GM12864 (cell line): Measurements from ENCODE around the gene MTM1.

Source experiments
- DNase-seq: peaks from one replicate; pipeline ENCODE4 v3.0.0-alpha.2; 2011; ENCODE audit warnings: low read depth
- H3K4me3 ChIP-seq: 2 replicates; pipeline ENCODE4 v1.5.1; 2011; ENCODE audit warnings: mild to moderate bottlenecking, low read depth, low read length, control low read depth
- CTCF ChIP-seq: IDR thresholded peaks from 2 replicates; pipeline ENCODE4 v1.5.1; 2011; ENCODE audit warnings: low read depth, mild to moderate bottlenecking, moderate library complexity, low read length, control low read depth, inconsistent platforms; ENCODE audit errors: missing control alignments

The MTM1 gene

GRCh38 chrX:150602296-150602695 lies 33.9 kb downstream of the MTM1 start:
- no peak for DNase-seq
- no peak overlapping the region for H3K4me3 ChIP-seq
- TF ChIP-seq CTCF, result no peak

- H3K4me3 ChIP-seq, result no peak overlapping the region
- DNase-seq, result no peak
- no peak for TF ChIP-seq CTCF
These were observed 34.3 kb downstream of the MTM1 start for GRCh38 chrX:150602743-150603142.

- no peak for TF ChIP-seq CTCF
- no peak for DNase-seq
- H3K4me3 ChIP-seq, result no peak overlapping the region
These were observed 37.2 kb downstream of the MTM1 start for GRCh38 chrX:150605603-150606002.

- no peak for DNase-seq
- no peak for TF ChIP-seq CTCF
- H3K4me3 ChIP-seq, result no peak overlapping the region
These were observed 38.8 kb downstream of the MTM1 start for GRCh38 chrX:150607201-150607600.

- no peak overlapping the region for H3K4me3 ChIP-seq
- TF ChIP-seq CTCF, result no peak
- DNase-seq, result no peak
These were observed 41.6 kb downstream of the MTM1 start for GRCh38 chrX:150610043-150610442.

- no peak overlapping the region for H3K4me3 ChIP-seq
- TF ChIP-seq CTCF, result no peak
- DNase-seq, result no peak
These were observed 42.0 kb downstream of the MTM1 start for GRCh38 chrX:150610446-150610845.

- DNase-seq, result no peak
These were observed 46.9 kb downstream of the MTM1 start for GRCh38 chrX:150615356-150615755.

More at GRCh38 chrX:150615356-150615755, 46.9 kb downstream of the MTM1 start:
- TF ChIP-seq CTCF, result no peak
- no peak overlapping the region for H3K4me3 ChIP-seq
